ENCODE data around the gene ING2.
"Not testable (repeated sequence)": the region's sequence is repeated elsewhere in the genome, so short reads cannot be mapped to it uniquely, and the experiment has no call there.

ING2 gene

GRCh38 chr4:183469285-183469684, 35.6 kb upstream of the ING2 start:
- TF ChIP-seq CTCF (IDR thresholded peaks at IDR 0.05; ENCODE audit: control insufficient read depth, extremely low read depth, insufficient read depth): no peak
- no peak for DNase-seq (ENCODE audit: low read depth)
- no peak overlapping the region for H3K4me3 ChIP-seq (ENCODE audit: low read depth, low read length)

- DNase-seq (ENCODE audit: low read depth): peak; percentile 8
- no peak overlapping the region for H3K4me3 ChIP-seq (ENCODE audit: low read depth, low read length)
- no peak for TF ChIP-seq CTCF (IDR thresholded peaks at IDR 0.05; ENCODE audit: control insufficient read depth, extremely low read depth, insufficient read depth)
Measured at GRCh38 chr4:183469936-183470335, 34.9 kb upstream of the ING2 start.

- TF ChIP-seq CTCF (IDR thresholded peaks at IDR 0.05; ENCODE audit: control insufficient read depth, extremely low read depth, insufficient read depth): no peak
- no peak for DNase-seq (ENCODE audit: low read depth)
- H3K4me3 ChIP-seq (ENCODE audit: low read depth, low read length): no peak overlapping the region
Measured at GRCh38 chr4:183470821-183471220, 34.0 kb upstream of the ING2 start.

GRCh38 chr4:183471946-183472708, 32.7 kb upstream of the ING2 start:
- H3K4me3 ChIP-seq (ENCODE audit: low read depth, low read length): no peak overlapping the region
- TF ChIP-seq CTCF (IDR thresholded peaks at IDR 0.05; ENCODE audit: control insufficient read depth, extremely low read depth, insufficient read depth): peak; percentile 82
- peak; percentile 14 for DNase-seq (ENCODE audit: low read depth)

- TF ChIP-seq CTCF (IDR thresholded peaks at IDR 0.05; ENCODE audit: control insufficient read depth, extremely low read depth, insufficient read depth): no peak
- no peak for DNase-seq (ENCODE audit: low read depth)
- H3K4me3 ChIP-seq (ENCODE audit: low read depth, low read length): no peak overlapping the region
Measured at GRCh38 chr4:183478123-183478522, 26.7 kb upstream of the ING2 start.

GRCh38 chr4:183478926-183479325, 25.9 kb upstream of the ING2 start:
- DNase-seq (ENCODE audit: low read depth): no peak
- no peak overlapping the region for H3K4me3 ChIP-seq (ENCODE audit: low read depth, low read length)
- TF ChIP-seq CTCF (IDR thresholded peaks at IDR 0.05; ENCODE audit: control insufficient read depth, extremely low read depth, insufficient read depth): no peak

GRCh38 chr4:183482515-183483095, 22.3 kb upstream of the ING2 start:
- not testable (repeated sequence) for H3K4me3 ChIP-seq (ENCODE audit: low read depth, low read length); DNase-seq (ENCODE audit: low read depth)

Measured in LNCaP clone FGC (cell line).